Thoracic aorta endothelial cell (primary cell): ENCODE data around the gene ADPRH. TPM values are rescaled to one million over a fixed set of nuclear protein-coding genes. Genes with fewer than 3 reads are reported as not detected.

ENCODE experiments used
- total RNA-seq: library from RNA; depleted of rRNA; stranded (reverse); fragments of >200 nt; gene quantifications from 2 replicates; pipeline ENCODE4 v1.2.3, GENCODE V29; 2012

The ADPRH gene
- 4.3 and 7.3 TPM in 2 replicates for total RNA-seq

GRCh38 chr3:119579366-119580066 lies at the start of gene ADPRH:
ADPRH (plus strand) TSS chr3:119579492; CDS start chr3:119582170, 2,678 bp downstream.

DNA sequence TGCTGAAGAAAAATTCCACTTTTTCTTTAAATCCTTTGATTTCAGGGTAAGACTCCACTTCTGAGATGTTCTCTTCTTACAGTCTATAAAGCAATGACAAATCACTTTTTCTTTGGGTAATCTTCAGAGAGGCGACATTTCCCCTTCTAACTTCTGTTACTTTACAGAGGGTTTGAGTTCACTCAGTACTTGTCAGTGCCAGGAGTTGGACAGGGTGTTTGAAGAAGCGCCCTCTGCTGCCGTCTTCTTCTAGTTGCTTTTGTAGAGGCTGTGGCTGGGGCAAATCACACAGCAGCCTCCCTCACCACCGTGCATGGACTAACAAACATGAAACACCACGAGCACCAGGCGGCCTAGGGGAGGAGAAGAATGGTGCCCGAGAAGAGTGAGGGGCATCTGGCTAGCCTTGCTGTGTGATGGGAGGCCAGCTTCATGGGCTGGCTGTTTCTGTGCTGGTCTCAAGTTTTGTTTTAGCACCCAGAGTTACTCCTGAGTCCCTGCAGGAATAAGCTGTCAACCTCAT lies 19.8 kb upstream of the ADPRH start, which contains the start of gene CD80:
CD80 (minus strand) TSS at position 174 of the 523 bp plus-strand sequence. CDS start 1,886 bp downstream, outside the sequence.

DNA sequence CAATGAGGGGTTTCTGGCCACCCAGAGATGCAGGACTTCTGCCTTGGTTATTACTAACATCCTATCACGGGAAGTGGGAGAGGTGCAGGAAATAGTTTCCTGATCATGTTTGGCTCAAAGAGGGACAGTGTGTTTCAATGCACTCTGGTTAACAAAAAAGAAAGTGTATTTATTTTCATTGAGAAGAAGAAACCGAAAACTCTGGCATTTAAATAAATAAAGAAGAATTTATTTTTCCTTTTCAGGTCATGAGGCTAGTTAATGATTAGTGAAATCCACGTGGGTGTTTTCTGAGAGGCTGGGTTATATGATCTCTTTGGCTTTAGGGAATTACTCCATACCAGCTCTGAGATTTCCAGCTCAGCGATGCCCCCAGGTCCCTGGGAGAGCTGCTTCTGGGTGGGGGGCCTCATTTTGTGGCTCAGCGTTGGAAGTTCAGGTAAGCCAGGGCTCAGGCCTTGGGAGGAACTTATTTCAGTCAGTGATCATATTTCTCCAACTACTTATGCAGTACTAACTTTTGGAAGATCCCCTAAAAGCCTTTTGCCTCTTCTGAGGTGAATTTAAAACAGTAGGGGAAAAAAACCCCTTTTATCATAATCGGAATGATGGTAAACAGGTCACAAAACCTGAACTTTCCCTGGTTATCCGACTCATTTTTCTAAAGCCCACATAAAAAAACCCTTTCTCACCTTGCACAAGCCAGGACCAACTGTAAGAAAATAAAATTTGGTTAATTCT lies 18.4 kb downstream of the ADPRH start, which contains the start of gene PLA1A:
PLA1A (plus strand) TSS at position 338 of the 741 bp plus-strand sequence; CDS start at position 367, 29 bp downstream.

Other genes with a start within 250 kb of the ADPRH start
- gene TMEM39A, start 115.9 kb upstream of the ADPRH start, total RNA-seq, result 41.5 and 45.4 TPM in 2 replicates
- 20.3 and 21.7 TPM in 2 replicates for gene POGLUT1, start 110.5 kb upstream of the ADPRH start, total RNA-seq
- gene TIMMDC1, start 80.9 kb upstream of the ADPRH start, total RNA-seq, result 54.0 and 58.6 TPM in 2 replicates
- not detected in 2 replicates for gene CD80, start 19.9 kb upstream of the ADPRH start, total RNA-seq
- gene PLA1A, start 18.4 kb downstream of the ADPRH start, total RNA-seq, result 0.13 and 0.22 TPM in 2 replicates
- gene POPDC2, start 81.1 kb downstream of the ADPRH start, total RNA-seq, result 0.43 TPM in 1 of 2 replicates, not detected in the other
- 15.3 and 16.5 TPM in 2 replicates for gene COX17, start 97.9 kb downstream of the ADPRH start, total RNA-seq
- gene CFAP91, start 123.5 kb downstream of the ADPRH start, total RNA-seq, result 0.13 and 0.29 TPM in 2 replicates
- not detected in 2 replicates for gene NR1I2, start 202.6 kb downstream of the ADPRH start, total RNA-seq